SKM-1 treated with dmso at 0.1 percent for 144 hours (cell line): ENCODE measurements around the gene TTPAL.
"Not testable (repeated sequence)": the region's sequence is repeated elsewhere in the genome, so short reads cannot be mapped to it uniquely, and the experiment has no call there.

ENCODE experiments used
- DNase-seq: peaks from one replicate; lab custom pipeline; 2025; ENCODE audit not compliant: unreplicated experiment; lab: John Stamatoyannopoulos, UW

The TTPAL gene

DNA sequence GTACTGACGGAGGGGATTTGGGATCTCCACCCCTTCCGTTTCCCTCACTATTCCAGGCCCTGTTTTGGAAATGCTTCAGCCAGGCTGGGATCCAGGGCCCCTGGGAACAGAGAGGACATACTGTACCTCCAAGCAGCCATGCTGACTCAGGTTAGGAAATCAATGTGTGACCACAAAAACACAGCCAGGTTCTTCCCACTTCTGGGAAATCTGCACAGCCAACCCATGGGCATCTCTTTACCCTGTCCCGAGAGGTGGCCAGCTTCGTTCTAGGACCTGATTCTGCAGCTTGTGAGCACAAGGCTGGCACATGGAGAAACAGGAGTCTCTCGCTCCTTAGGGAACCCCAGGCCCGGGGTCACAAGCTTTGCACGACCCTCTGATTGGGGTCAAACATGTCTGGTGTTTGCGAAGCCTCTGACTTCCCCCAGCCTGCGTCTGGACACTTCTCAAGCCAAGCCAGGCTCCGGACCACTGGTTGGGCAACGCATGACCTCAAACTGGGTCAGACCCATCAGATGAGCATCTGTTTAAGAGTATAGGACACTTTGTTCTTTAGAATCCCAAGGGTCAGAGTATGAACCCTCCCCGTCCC, 8.3 kb upstream of the TTPAL start:
- no peak for DNase-seq

- DNase-seq, result no peak
Observed at GRCh38 chr20:44468044-44468782, 7.5 kb upstream of the TTPAL start.

- no peak for DNase-seq
Observed at GRCh38 chr20:44470327-44470726, 5.3 kb upstream of the TTPAL start.

DNA sequence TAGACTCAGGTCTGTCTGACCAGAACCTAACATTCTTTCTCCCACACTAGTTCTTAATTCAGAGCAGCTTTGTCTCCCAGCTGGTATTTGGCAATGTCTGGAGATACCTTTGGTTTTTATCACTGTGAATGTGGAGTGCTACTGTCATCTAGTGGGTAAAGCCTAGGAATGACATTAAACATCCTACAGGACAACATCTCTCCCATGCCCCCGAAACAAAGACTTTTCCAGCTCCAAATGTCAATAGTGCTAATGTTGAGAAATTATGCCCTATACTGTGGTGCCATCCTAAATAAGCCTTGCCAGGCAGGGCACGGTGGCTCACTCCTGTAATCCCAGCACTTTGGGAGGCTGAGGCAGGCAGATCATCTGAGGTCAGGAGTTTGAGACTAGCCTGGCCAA, 4.2 kb upstream of the TTPAL start:
- no peak for DNase-seq

DNA sequence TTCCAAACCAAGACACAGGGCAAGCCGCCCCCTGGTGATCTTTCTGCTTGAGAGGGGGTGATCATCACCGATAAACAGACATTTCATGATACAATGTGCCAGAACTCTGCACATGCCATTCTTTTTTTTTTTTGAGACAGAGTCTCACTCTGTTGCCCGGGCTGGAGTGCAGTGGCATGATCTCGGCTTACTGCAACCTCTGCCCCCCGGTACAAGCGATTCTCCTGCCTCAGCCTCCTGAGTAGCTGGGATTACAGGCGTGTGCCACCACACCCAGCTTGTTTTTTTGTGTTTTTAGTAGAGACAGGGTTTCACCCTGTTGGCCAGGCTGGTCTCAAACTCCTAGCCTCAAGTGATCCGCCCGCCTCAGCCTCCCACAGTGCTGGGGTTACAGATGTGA, 3.4 kb upstream of the TTPAL start:
- DNase-seq, result not testable (repeated sequence)

DNA sequence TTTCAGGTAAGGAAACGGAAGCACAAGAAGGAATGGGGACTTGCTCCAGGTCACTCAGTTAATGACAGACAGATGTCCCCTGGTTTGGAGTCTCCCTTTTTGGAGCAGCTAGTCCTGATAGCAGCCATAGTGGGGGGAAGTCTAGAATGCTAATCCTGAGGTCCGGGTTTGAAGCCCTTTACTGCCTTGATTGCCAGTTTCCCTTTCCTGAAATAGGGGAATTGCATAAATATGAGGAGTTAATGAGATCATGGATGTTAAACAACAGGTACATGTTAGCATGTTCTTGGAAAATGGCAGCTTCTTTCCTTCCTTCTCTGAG, 341 bp upstream of the TTPAL start:
- DNase-seq, result no peak

GRCh38 chr20:44477151-44477550, 1.5 kb downstream of the TTPAL start:
- DNase-seq, result no peak

DNA sequence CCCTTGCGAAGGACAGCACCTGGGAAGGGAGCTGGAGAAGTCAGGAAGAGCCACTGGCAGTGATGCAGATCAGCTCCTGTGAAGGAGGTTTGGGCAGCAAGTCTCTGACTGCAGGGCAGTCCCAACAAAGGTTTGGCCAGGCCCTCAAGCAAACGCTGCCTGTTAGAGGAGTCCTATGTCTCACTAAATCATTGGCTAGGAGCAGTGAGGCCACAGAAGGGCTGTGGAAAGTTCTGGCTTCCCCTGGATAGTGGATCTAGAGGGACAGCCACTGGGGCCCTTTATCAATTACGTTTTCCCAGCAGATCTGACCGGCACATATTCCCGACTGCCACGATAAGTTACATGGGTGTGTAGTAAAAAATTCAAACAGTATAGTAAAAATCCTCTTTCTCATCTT, 2.5 kb downstream of the TTPAL start:
- no peak for DNase-seq

DNA sequence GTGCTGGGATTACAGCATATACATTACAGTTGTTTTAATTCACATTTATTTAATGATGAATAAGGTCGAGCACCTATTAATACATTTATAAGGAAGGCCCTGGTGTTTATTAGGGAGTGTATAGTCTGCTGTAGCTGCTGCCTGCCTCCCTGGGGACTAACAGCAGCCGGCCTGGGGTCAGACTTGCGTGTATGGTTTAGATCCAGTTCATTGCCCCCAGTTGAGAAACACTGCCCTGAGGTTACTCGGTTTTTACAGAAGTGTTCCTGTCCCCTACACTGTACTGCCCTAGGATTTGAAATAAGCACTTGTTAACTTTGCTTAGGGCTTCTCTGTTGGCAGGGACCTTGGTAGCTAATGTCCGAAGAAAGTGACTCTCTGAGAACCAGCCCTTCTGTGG, 4.0 kb downstream of the TTPAL start:
- DNase-seq, result no peak

DNA sequence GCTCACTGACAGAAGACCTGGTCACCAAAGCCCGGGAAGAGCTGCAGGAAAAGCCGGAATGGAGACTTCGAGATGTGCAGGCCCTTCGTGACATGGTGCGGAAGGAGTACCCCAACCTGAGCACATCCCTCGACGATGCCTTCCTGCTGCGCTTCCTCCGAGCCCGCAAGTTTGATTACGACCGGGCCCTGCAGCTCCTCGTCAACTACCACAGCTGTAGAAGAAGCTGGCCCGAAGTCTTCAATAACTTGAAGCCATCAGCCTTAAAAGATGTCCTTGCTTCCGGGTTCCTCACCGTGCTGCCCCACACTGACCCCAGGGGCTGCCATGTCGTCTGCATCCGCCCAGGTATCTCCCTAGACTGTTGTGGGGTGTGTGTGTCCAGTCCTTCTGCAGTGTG, 4.4 kb downstream of the TTPAL start:
- DNase-seq, result no peak

- DNase-seq, result no peak
Observed at GRCh38 chr20:44481719-44482416, 6.2 kb downstream of the TTPAL start.

DNA sequence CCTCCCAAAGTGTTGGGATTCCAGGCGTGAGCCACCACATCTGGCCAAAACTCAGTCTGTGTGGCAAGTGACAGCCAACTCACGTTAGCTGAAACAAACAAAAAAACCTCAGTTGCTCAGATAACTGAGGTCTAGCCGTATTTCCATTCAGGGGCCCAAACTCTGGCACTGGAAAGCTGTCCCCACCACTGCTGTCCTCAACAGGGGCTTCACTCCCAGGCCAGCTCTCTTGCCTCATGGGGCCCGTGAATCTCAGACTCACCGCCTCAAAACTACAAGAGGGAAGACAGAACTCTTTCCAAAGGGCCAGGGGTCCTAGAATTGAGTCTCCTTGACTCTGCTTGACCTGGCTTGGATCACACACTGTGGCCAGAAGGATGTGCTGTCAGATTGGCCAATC, 7.4 kb downstream of the TTPAL start:
- DNase-seq, result no peak

GRCh38 chr20:44485078-44485829, 9.6 kb downstream of the TTPAL start:
- DNase-seq, result no peak

GRCh38 chr20:44485830-44486198, 10.1 kb downstream of the TTPAL start:
- DNase-seq, result no peak

- no peak for DNase-seq
Observed at GRCh38 chr20:44488551-44488950, 12.9 kb downstream of the TTPAL start.

DNA sequence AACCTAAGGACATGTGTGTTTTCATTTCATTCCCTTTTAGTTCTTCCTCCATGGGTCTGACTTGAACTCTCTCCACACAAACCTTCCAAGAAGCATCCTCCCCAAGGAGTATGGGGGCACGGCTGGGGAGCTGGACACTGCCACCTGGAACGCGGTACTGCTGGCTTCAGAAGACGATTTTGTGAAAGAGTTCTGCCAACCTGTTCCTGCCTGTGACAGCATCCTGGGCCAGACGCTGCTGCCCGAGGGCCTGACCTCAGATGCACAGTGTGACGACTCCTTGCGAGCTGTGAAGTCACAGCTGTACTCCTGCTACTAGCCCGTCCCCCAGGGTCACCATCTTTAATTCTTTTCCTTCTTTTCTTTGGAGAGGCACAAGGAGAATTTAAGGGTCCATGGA, 13.5 kb downstream of the TTPAL start:
- no peak for DNase-seq

- DNase-seq, result no peak
Observed at GRCh38 chr20:44489931-44490330, 14.3 kb downstream of the TTPAL start.

GRCh38 chr20:44491635-44492395, 16.1 kb downstream of the TTPAL start:
- DNase-seq, result no peak

- no peak for DNase-seq
Observed at GRCh38 chr20:44494266-44494665, 18.6 kb downstream of the TTPAL start.

DNA sequence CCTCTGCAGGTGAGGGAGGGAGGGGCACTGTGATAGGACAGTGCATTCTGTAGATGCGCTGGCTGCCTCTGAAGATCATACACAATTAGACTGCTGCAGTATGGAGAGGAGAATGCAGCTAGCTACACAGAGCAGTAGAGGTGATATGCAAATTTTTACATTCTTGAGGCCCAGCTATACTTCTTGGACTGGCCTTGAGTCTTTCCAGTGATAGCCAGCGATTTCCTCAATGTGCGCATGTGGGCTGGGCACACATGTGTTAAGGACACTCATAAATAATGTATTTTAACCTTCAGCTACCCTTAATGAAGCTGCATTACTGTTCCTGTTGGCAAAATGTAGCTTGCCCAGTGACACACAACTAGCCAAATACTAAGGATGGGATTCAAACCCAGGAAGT, 19.0 kb downstream of the TTPAL start:
- DNase-seq, result no peak

GRCh38 chr20:44495257-44495656, 19.6 kb downstream of the TTPAL start:
- peak; percentile 94 for DNase-seq
